NCI-H1694 treated with DMSO at 0.1 percent for 48 hours (cell line): ENCODE measurements around the gene TMF1.

Experiments
- DNase-seq: peaks from one replicate; lab custom pipeline; 2025; lab: John Stamatoyannopoulos, UW

The TMF1 gene

DNA sequence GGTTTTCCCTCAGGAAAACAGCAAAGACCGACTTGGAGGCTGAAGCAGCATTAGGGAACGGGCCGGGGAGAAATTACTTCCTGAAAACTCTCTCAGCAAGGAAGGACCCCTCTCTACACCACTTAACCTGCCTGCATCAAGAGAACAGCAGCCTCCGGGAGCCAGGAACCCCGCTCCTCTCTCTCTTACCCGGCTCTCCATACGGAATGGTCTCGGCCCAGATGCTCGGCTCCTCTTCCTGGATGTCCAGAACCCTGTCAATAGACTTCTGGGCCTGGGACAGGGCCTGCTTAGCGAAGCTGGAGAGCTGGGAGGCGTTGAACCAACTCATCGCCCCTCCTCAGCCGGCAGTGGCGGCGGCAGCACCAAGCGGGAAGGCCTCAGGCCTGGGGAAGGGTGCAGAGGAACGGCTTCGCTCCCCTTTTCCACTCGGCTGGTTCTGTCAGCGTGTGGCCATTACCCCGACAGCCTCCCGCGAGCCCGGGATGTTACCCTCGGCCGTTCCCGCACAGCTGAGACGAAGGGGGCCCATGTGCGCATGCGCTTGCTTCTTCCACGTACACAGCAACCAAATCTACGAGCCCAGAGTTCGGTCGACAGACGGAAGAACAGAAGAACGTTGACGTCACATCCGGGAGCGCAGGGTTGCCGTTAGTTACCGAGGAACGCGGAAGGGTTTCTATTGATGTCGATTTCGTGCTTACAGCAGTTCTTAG is at the start of gene TMF1:
Gene TMF1 (minus strand): TSS at position 578 of the 716 bp plus-strand sequence. CDS start 247 bp downstream, at position 331.
- no peak for DNase-seq

GRCh38 chr3:69099576-69099975 is 47.4 kb upstream of the TMF1 start:
- DNase-seq: no peak

- no peak for DNase-seq
These were observed 45.4 kb upstream of the TMF1 start for GRCh38 chr3:69097407-69098086.

GRCh38 chr3:69096299-69096698 is 44.2 kb upstream of the TMF1 start:
- no peak for DNase-seq

DNA sequence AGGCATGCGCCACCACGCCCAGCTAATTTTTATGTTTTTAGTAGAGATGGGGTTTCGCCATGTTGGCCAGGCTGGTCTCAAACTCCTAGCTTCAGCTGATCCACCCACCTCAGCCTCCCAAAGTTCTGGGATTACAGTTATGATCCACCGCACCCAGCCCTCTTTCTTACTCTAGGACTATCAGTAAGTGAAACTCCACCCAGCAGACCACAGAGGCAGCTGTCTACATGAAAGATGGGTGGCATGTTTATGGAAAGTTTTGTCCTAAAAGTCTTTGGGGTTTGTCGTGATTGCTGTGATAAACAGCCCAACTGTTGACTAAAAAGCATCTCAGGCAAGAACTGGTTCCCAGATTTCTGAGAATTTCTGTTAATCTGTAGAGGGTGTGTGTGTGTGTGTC is 43.5 kb upstream of the TMF1 start:
- no peak for DNase-seq

DNA sequence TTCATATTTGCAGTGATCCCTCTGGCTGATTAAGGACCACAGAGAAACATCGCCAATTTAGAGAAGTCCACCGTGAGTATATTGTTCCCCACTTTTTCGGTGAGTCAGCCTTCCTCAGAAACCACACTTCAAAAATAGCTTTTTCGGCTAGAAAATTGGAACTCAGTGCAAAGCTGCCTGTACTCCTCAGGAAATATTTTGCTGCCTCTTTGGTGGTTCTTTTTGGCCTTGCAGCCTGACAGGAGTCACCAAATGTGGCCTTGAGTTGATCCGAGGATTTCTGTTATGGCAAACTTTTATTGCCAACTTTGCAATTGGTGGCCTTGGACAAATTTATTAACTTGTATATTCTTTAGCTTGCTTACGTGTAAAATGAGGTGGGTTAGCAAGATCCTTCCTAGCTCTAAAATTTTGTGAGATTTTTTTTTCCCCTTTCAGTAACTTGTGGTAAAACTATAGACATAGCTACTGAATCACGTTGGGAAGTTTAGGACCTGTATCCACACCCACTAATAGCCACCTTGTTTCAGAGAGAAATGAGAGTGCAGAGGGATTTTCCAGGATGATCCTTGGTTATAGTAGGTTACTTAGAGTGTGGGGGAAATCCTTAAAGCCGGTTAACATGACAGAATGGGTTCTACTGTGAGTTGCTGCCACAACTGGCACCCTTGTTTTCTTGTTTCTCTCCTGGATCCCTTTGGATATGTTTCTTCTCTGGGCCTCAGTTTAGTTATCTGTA is 42.5 kb upstream of the TMF1 start:
- DNase-seq: no peak

DNA sequence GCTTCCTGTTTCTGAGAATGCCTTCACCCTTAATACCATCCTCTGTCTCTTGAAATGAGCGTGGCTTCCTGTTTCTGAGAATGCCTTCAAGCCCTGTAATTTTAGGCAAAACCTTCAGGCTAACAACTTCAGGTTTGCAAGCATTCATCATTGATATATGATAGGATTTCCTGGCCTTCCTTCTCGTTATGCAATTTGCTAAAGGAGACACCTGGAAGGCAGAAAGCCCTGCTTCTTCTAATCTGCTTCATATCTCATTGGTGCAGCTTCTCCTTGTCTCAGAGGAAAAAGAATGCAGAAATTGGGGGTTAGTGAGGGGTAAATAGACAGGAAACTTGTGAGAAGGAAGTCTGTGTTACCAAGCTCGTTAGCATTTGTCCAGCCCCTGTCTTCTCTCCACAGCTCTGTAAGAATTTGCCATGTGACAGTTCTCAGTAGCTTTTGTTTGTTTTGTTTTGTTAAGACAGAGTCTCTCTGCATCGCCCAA is 39.9 kb upstream of the TMF1 start:
- DNase-seq: no peak

DNA sequence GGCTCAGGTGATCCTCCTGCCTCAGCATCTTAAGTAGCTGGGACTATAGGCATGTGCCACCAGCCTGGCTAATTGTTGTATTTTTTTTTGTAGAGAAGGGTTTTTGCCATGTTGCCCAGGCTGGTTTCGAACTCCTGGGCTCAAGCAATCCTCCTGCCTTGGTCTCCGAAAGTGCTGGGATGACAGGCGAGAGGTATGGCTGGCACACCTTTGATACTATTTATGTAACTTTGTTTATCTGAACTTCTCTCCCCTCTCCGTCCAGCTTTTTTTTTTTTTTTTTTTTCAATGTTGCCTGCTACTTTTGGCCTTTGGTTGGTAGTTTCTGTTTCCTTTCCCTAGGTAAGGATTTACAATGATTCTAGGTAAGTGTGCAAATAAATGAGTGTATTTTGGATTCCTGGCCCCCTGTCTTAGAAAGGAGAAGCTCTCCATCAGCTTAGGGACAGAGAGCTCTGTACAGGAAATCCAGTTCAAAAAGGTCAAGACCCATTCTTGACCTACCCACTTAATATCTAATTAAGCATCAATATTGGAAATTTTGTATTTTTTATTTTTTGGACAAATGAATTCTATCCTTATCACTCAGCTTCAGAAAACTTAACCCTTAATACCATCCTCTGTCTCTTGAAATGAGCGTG is 39.4 kb upstream of the TMF1 start:
- DNase-seq: no peak

GRCh38 chr3:69090021-69090420 is 37.9 kb upstream of the TMF1 start:
- no peak for DNase-seq

GRCh38 chr3:69088063-69088462 is 35.9 kb upstream of the TMF1 start:
- no peak for DNase-seq

- no peak for DNase-seq
These were observed 35.1 kb upstream of the TMF1 start for GRCh38 chr3:69087030-69087791.

GRCh38 chr3:69085833-69086722 is 33.9 kb upstream of the TMF1 start:
- DNase-seq: no peak

DNA sequence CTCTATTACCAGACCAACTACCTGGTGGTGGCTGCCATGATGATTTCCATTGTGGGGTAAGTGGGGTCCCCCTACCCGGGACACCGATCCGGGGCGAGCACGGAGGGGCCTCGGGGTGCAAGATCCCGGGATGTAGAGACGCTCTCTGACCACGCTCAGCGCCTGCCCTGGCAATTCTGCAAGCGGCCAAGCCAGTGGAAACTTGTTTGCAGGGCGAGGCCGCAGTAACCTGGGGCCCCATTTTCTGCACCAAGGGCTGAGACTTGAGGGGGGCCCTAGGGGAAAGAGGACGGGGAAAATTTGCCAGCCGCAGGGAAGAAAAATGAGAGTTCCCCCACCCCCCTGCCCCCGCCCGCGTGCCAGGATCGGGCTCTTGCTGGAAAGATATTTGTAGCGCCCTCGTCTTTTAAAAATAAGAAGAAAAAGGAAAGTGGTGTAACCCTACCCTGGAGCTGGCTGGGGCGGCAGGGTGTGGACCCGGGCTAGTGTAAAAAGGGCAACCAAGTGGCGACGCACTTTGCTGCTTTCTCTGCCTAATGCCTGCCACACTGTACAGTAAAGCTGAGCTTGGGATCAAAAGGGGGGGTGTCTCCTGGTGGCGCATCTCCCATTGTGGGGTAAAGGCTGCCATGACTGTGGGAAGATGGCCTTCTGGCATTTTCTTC is 33.2 kb upstream of the TMF1 start:
- DNase-seq: no peak

DNA sequence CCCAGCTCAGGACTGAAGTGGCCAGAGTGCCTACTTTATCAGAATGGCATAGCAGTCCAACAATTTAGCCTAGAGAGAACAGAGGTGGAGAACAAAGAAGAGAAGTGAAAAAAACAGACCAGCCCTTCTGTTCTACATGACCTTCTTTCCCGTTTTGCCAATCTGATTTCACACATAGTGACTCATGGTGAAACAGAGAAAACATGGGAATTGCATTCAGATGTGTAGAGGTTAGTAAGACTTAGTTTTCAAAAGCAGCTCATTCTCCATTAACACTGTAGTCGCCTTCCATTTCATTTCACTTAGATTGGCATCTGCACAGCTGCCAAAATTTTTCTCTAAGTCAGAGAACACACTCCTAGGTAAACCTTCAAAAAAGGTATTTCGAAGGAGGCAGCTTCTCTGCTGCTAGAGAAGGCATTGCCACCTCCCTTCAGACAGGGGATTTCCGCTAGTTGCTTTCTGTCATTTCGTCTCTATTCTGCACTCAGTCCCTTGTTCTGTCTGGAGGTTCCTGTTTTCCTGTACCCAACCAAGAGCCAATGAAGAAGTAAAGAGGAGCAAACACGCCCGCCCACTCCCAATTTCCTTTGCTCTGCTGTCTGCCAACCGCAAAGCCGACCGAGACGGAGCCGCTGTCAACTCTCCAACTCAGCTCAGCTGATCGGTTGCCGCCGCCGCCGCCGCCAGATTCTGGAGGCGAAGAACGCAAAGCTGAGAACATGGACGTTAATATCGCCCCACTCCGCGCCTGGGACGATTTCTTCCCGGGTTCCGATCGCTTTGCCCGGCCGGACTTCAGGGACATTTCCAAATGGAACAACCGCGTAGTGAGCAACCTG is 32.4 kb upstream of the TMF1 start, which contains the start of gene ARL6IP5:
Gene ARL6IP5 (plus strand): TSS at position 612 of the 842 bp plus-strand sequence. CDS start 111 bp downstream, at position 723.
- peak; percentile 56 for DNase-seq

DNA sequence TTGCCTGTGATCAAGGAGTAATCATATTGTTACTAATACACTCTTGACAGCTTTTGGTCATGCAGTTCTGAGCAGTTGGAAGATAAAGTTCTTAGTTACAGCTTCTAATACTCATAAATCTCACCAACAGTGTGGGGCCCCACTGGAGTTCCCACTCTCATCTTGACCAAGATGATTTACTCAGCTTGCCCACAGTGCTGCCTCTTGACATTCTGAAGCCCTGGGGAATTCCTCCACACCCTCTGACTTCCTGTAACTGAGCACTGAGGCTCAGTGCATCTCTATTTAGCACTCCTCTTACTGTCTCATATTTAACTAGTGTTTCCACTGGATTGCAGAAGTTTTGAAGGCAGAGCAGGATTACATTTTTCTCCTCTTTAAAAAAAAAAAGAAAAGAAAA is 30.7 kb upstream of the TMF1 start:
- no peak for DNase-seq

DNA sequence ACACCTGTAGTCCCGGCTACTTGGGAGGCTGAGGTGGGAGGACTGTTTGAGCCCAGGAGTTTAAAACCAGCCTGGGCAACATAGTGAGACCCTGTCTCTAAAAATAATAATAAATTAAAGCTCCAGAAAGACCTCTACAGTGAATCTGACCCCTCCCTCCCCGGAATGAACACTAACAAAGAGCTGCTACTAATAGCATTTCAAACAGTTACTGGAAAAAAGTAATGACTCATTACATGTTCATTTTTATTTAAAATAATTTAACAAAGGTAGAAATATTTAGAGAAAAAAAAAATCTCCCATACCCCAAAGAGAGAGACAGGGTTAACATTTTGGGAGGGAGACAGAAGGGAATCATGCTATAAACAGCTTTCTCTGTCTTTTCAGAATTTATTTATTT is 30.2 kb upstream of the TMF1 start:
- DNase-seq: no peak

GRCh38 chr3:69081583-69082262 is 29.6 kb upstream of the TMF1 start:
- peak; percentile 27 for DNase-seq

GRCh38 chr3:69080233-69080920 is 28.2 kb upstream of the TMF1 start, which contains the start of gene UBA3:
UBA3 (minus strand) TSS chr3:69080365; CDS start chr3:69080353, 12 bp downstream.
- peak; percentile 37 for DNase-seq
